ENCODE data around the gene MCC.

GRCh38 chr5:113450462-113450861 is 37.8 kb downstream of the MCC start:
- TF ChIP-seq CTCF (optimal IDR thresholded peaks at IDR 0.05 in 1 of 3, IDR thresholded peaks at IDR 0.05 in 1 of 3, conservative IDR thresholded peaks at IDR 0.05 in 1 of 3; ENCODE audit: extremely low read depth in 1 of 3, insufficient read depth in 2 of 3, low read length in 3 of 3), result no peak
- TF ChIP-seq EZH2 (IDR thresholded peaks at IDR 0.05; ENCODE audit: low read length), result no peak
